ENCODE measurements around the gene KRT23.

KRT23 gene

GRCh38 chr17:40966848-40967247, 29.4 kb upstream of the KRT23 start, which contains the start of gene KRT39:
Gene KRT39, minus strand, starts transcription at chr17:40966948. Its CDS starts 92 bp downstream, at chr17:40966856.
- no peak within 1 kb of the TSS for H3K9ac ChIP-seq (ENCODE audit: low read depth in 1 of 2, low read length in 2 of 2)
- H3K4me3 ChIP-seq (ENCODE audit: low read length in 2 of 2), result no peak within 1 kb of the TSS
- H3K36me3 ChIP-seq (ENCODE audit: control insufficient read depth in 2 of 2, insufficient read depth in 2 of 2, low read length in 2 of 2), result no peaks in the 10 kb centered on the region
- no peaks in the 10 kb centered on the region for H3K9me3 ChIP-seq (ENCODE audit: control insufficient read depth in 2 of 2, low read length in 2 of 2)
- no peak within 1 kb of the TSS for H3K27ac ChIP-seq (ENCODE audit: low read depth in 2 of 2, low read length in 2 of 2)
- no peaks in the 10 kb centered on the region for H3K4me1 ChIP-seq (ENCODE audit: control insufficient read depth in 2 of 2, insufficient read depth in 2 of 2, low read length in 2 of 2)
- H3K27me3 ChIP-seq (ENCODE audit: control insufficient read depth in 2 of 2, insufficient read depth in 2 of 2, low read length in 2 of 2), result no peaks in the 10 kb centered on the region

DNA sequence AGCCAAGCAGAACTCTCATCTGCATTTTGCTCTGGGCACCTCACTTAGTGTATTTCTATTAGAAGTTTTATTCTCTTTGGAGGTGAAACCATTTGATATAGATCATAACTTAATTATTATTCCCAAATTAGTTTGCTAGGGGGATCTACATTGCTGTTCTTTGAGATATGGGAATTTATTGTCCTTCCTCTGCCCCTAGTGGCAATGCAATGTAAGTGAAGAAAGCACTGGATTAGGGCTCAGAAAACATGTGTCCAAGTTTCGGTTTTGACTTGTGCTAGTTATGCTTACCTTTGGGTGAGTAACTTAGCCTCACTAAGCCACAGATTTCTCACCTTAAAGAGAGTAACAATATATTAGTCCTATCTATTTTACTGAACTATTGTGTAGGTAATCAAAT, 26.4 kb upstream of the KRT23 start:
- Histone ChIP-seq H3K4me1 (ENCODE audit: control insufficient read depth in 2 of 2, insufficient read depth in 2 of 2, low read length in 2 of 2) (no peaks in the 10 kb centered on the region), H3K9ac (ENCODE audit: low read depth in 1 of 2, low read length in 2 of 2) (no peak overlapping the region), H3K27me3 (ENCODE audit: control insufficient read depth in 2 of 2, insufficient read depth in 2 of 2, low read length in 2 of 2) (no peaks in the 10 kb centered on the region), H3K4me3 (ENCODE audit: low read length in 2 of 2) (no peak overlapping the region), H3K27ac (ENCODE audit: low read depth in 2 of 2, low read length in 2 of 2) (no peak overlapping the region), H3K9me3 (ENCODE audit: control insufficient read depth in 2 of 2, low read length in 2 of 2) (no peaks in the 10 kb centered on the region), H3K36me3 (ENCODE audit: control insufficient read depth in 2 of 2, insufficient read depth in 2 of 2, low read length in 2 of 2) (no peaks in the 10 kb centered on the region)

DNA sequence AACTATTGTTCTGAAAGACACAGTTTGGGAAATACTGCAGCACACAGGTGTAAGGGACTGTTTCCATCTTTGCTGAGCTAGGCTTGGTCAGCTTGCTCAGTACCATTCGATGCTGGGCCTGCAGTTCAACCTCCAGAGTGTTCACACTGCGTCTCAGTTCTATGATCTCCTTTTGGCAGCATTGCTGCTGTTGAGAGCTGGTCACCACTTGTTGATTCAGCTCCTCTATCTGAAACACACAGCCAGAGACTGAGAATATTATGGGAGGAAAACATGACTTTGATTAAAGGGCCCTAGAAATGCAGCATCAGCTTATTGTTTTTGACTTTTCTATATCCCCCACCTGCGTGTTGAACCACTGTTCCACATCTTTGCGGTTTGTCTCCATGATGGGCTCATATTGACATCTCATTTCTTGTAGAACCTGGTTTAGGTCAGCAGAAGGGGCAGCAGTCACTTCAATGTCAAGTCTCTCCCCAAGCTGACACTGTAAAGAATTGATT, 24.7 kb upstream of the KRT23 start:
- Histone ChIP-seq H3K9me3 (ENCODE audit: control insufficient read depth in 2 of 2, low read length in 2 of 2) (no peaks in the 10 kb centered on the region), H3K36me3 (ENCODE audit: control insufficient read depth in 2 of 2, insufficient read depth in 2 of 2, low read length in 2 of 2) (no peaks in the 10 kb centered on the region), H3K9ac (ENCODE audit: low read depth in 1 of 2, low read length in 2 of 2) (no peak overlapping the region), H3K4me3 (ENCODE audit: low read length in 2 of 2) (no peak overlapping the region), H3K27ac (ENCODE audit: low read depth in 2 of 2, low read length in 2 of 2) (no peak overlapping the region), H3K27me3 (ENCODE audit: control insufficient read depth in 2 of 2, insufficient read depth in 2 of 2, low read length in 2 of 2) (no peaks in the 10 kb centered on the region), H3K4me1 (ENCODE audit: control insufficient read depth in 2 of 2, insufficient read depth in 2 of 2, low read length in 2 of 2) (no peaks in the 10 kb centered on the region)

DNA sequence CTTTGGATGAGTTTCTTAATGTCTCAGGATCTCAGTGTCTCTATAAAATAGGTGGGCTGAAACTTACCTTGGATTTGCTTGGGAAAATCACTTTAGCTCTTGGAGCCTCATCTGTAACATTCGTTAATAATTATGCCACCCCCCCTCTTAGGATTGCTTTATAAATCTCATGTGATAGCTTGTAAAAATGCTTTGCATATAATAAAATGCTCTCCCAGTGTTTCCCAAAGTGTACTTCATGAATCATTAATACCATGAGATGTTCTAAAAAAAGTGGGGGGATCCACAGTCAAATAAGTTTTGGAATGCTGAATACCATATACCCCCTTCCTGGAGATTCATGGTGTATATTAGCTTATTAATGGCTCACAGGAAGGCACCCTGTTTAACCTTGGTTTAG, 24.1 kb upstream of the KRT23 start:
- Histone ChIP-seq H3K9ac (ENCODE audit: low read depth in 1 of 2, low read length in 2 of 2) (no peak overlapping the region), H3K27me3 (ENCODE audit: control insufficient read depth in 2 of 2, insufficient read depth in 2 of 2, low read length in 2 of 2) (no peaks in the 10 kb centered on the region), H3K4me1 (ENCODE audit: control insufficient read depth in 2 of 2, insufficient read depth in 2 of 2, low read length in 2 of 2) (no peaks in the 10 kb centered on the region), H3K27ac (ENCODE audit: low read depth in 2 of 2, low read length in 2 of 2) (no peak overlapping the region), H3K4me3 (ENCODE audit: low read length in 2 of 2) (no peak overlapping the region), H3K9me3 (ENCODE audit: control insufficient read depth in 2 of 2, low read length in 2 of 2) (no peaks in the 10 kb centered on the region), H3K36me3 (ENCODE audit: control insufficient read depth in 2 of 2, insufficient read depth in 2 of 2, low read length in 2 of 2) (no peaks in the 10 kb centered on the region)

DNA sequence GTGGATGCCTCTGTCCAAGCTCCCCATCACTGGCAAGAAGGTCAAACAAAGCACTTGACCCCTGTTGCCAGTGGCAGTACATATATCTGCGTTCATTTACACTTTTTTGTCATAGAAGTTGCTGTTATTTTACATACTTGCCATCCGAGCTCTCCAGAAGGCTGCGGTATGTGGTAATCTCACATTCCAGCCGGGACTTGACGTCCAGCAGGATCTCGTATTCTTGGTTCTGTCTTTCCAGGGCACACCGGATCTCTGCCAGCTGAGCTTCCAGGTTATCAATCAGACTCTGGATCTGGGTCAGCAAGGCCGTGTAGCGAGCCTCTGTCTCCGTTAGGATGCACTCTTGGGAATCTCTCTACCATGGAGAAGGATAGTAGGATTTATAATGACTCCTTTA, 22.7 kb upstream of the KRT23 start:
- H3K27me3 ChIP-seq (ENCODE audit: control insufficient read depth in 2 of 2, insufficient read depth in 2 of 2, low read length in 2 of 2), result no peaks in the 10 kb centered on the region
- no peaks in the 10 kb centered on the region for H3K36me3 ChIP-seq (ENCODE audit: control insufficient read depth in 2 of 2, insufficient read depth in 2 of 2, low read length in 2 of 2)
- H3K4me1 ChIP-seq (ENCODE audit: control insufficient read depth in 2 of 2, insufficient read depth in 2 of 2, low read length in 2 of 2), result no peaks in the 10 kb centered on the region
- no peaks in the 10 kb centered on the region for H3K9me3 ChIP-seq (ENCODE audit: control insufficient read depth in 2 of 2, low read length in 2 of 2)
- no peak overlapping the region for H3K27ac ChIP-seq (ENCODE audit: low read depth in 2 of 2, low read length in 2 of 2)
- no peak overlapping the region for H3K9ac ChIP-seq (ENCODE audit: low read depth in 1 of 2, low read length in 2 of 2)
- no peak overlapping the region for H3K4me3 ChIP-seq (ENCODE audit: low read length in 2 of 2)

- no peak overlapping the region for H3K9ac ChIP-seq (ENCODE audit: low read depth in 1 of 2, low read length in 2 of 2)
- H3K36me3 ChIP-seq (ENCODE audit: control insufficient read depth in 2 of 2, insufficient read depth in 2 of 2, low read length in 2 of 2), result no peaks in the 10 kb centered on the region
- H3K27me3 ChIP-seq (ENCODE audit: control insufficient read depth in 2 of 2, insufficient read depth in 2 of 2, low read length in 2 of 2), result no peaks in the 10 kb centered on the region
- H3K27ac ChIP-seq (ENCODE audit: low read depth in 2 of 2, low read length in 2 of 2), result no peak overlapping the region
- H3K4me1 ChIP-seq (ENCODE audit: control insufficient read depth in 2 of 2, insufficient read depth in 2 of 2, low read length in 2 of 2), result no peaks in the 10 kb centered on the region
- no peaks in the 10 kb centered on the region for H3K9me3 ChIP-seq (ENCODE audit: control insufficient read depth in 2 of 2, low read length in 2 of 2)
- no peak overlapping the region for H3K4me3 ChIP-seq (ENCODE audit: low read length in 2 of 2)
Measured at GRCh38 chr17:40958086-40958953, 20.9 kb upstream of the KRT23 start.

DNA sequence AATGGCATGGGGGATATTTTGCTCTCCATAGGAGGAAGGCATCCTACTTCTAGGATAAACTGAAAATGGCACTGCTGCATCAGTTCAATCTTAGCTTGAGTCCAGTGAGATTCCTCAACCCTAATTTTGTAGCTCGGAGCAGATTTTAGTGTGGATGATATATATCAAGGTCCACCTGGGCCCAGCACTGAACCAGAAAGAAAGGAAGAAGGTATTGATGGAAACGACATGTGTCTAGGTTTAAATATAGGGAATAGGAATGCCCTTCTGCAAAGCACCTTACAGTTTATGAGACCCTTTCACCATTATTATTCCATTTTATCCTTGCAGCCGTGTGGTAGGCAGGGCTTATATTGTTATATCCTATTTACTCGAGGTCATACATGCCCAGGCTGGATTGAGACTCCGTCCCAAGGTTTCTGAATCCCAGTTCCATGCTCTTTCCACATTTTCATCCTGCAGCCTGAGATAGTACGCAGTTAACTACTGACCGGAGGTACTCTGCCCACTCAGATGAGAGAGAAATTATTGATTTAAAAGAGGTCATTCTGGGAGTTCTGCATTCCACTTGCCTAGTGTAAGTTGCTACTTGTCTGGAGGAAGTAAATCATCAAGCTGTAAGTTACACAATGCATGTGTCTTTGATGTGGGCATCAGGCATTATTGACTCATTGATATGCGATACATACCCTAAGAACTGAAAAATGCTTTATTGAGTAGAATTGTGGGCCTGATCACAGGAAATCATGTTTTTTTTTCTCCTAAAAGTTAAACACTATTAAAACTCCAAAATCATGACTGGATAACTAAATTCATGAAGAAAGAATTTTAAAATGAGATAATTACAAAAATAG, 19.2 kb upstream of the KRT23 start:
- H3K4me3 ChIP-seq (ENCODE audit: low read length in 2 of 2), result no peak overlapping the region
- H3K9me3 ChIP-seq (ENCODE audit: control insufficient read depth in 2 of 2, low read length in 2 of 2), result no peaks in the 10 kb centered on the region
- no peak overlapping the region for H3K27ac ChIP-seq (ENCODE audit: low read depth in 2 of 2, low read length in 2 of 2)
- no peaks in the 10 kb centered on the region for H3K4me1 ChIP-seq (ENCODE audit: control insufficient read depth in 2 of 2, insufficient read depth in 2 of 2, low read length in 2 of 2)
- no peak overlapping the region for H3K9ac ChIP-seq (ENCODE audit: low read depth in 1 of 2, low read length in 2 of 2)
- no peaks in the 10 kb centered on the region for H3K36me3 ChIP-seq (ENCODE audit: control insufficient read depth in 2 of 2, insufficient read depth in 2 of 2, low read length in 2 of 2)
- H3K27me3 ChIP-seq (ENCODE audit: control insufficient read depth in 2 of 2, insufficient read depth in 2 of 2, low read length in 2 of 2), result no peaks in the 10 kb centered on the region

DNA sequence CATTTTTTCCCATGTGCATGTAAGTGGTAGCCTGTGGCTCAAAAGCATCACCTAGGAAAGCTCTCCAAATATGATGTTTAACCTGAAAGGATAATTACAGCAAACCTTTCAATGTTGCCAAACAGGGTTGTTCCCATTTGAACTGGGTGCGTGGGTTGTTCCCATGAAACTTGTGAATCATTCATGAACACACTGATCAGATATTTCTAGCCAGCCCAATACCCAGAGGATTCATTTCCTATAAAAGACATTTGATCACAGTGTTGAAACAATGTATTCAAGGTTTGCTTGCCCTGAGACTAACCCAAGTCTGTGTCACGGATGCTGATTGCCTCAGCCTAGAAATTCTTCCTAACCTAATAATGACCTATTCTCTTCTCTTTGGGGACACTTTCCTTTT, 16.4 kb upstream of the KRT23 start:
- Histone ChIP-seq H3K9me3 (ENCODE audit: control insufficient read depth in 2 of 2, low read length in 2 of 2) (no peaks in the 10 kb centered on the region), H3K4me1 (ENCODE audit: control insufficient read depth in 2 of 2, insufficient read depth in 2 of 2, low read length in 2 of 2) (peaks cover 0 to 3% of the 10 kb centered on the region in 2 donors), H3K9ac (ENCODE audit: low read depth in 1 of 2, low read length in 2 of 2) (no peak overlapping the region), H3K4me3 (ENCODE audit: low read length in 2 of 2) (no peak overlapping the region), H3K36me3 (ENCODE audit: control insufficient read depth in 2 of 2, insufficient read depth in 2 of 2, low read length in 2 of 2) (no peaks in the 10 kb centered on the region), H3K27ac (ENCODE audit: low read depth in 2 of 2, low read length in 2 of 2) (no peak overlapping the region), H3K27me3 (ENCODE audit: control insufficient read depth in 2 of 2, insufficient read depth in 2 of 2, low read length in 2 of 2) (peaks cover 0 to 3% of the 10 kb centered on the region in 2 donors)

DNA sequence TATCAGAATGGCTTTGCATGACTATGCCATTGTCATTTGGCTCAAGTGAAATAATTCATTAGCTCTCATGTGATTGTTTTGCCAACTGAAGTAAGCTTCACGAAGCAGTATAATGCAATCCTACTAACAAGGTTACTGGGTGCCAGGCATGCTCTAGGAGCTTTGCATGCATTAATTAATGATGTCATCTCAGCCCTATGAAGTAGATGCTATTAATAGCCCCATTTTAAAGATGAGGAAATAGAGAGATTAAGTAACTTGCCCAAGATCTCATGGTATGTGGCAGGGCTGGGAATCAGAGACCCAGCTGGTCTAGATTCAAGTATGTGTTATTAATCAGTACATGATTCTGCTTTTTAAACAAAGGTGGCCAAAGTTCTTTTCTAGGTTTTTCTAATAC, 15.2 kb upstream of the KRT23 start:
- peaks cover 0 to 3% of the 10 kb centered on the region in 2 donors for H3K27me3 ChIP-seq (ENCODE audit: control insufficient read depth in 2 of 2, insufficient read depth in 2 of 2, low read length in 2 of 2)
- H3K4me1 ChIP-seq (ENCODE audit: control insufficient read depth in 2 of 2, insufficient read depth in 2 of 2, low read length in 2 of 2), result peaks cover 0 to 3% of the 10 kb centered on the region in 2 donors
- H3K9me3 ChIP-seq (ENCODE audit: control insufficient read depth in 2 of 2, low read length in 2 of 2), result no peaks in the 10 kb centered on the region
- H3K36me3 ChIP-seq (ENCODE audit: control insufficient read depth in 2 of 2, insufficient read depth in 2 of 2, low read length in 2 of 2), result no peaks in the 10 kb centered on the region
- no peak overlapping the region for H3K27ac ChIP-seq (ENCODE audit: low read depth in 2 of 2, low read length in 2 of 2)
- H3K4me3 ChIP-seq (ENCODE audit: low read length in 2 of 2), result no peak overlapping the region
- no peak overlapping the region for H3K9ac ChIP-seq (ENCODE audit: low read depth in 1 of 2, low read length in 2 of 2)

GRCh38 chr17:40952154-40952553, 14.7 kb upstream of the KRT23 start:
- Histone ChIP-seq H3K9me3 (ENCODE audit: control insufficient read depth in 2 of 2, low read length in 2 of 2) (no peaks in the 10 kb centered on the region), H3K27me3 (ENCODE audit: control insufficient read depth in 2 of 2, insufficient read depth in 2 of 2, low read length in 2 of 2) (peaks cover 0 to 3% of the 10 kb centered on the region in 2 donors), H3K9ac (ENCODE audit: low read depth in 1 of 2, low read length in 2 of 2) (no peak overlapping the region), H3K4me1 (ENCODE audit: control insufficient read depth in 2 of 2, insufficient read depth in 2 of 2, low read length in 2 of 2) (peaks cover 0 to 3% of the 10 kb centered on the region in 2 donors), H3K4me3 (ENCODE audit: low read length in 2 of 2) (no peak overlapping the region), H3K36me3 (ENCODE audit: control insufficient read depth in 2 of 2, insufficient read depth in 2 of 2, low read length in 2 of 2) (no peaks in the 10 kb centered on the region), H3K27ac (ENCODE audit: low read depth in 2 of 2, low read length in 2 of 2) (no peak overlapping the region)
